HG02943 (cell line): ENCODE data around the gene FOXN1.
"Not testable (repeated sequence)": the region's sequence is repeated elsewhere in the genome, so short reads cannot be mapped to it uniquely, and the experiment has no call there.

Source experiments
- ATAC-seq: cut with Tn5 transposase; IDR thresholded peaks from one replicate; pipeline ENCODE4 v1.9.1; 2021; ENCODE audit warnings: mild to moderate bottlenecking, low read depth, moderate library complexity; ENCODE audit not compliant: unreplicated experiment

FOXN1 gene

DNA sequence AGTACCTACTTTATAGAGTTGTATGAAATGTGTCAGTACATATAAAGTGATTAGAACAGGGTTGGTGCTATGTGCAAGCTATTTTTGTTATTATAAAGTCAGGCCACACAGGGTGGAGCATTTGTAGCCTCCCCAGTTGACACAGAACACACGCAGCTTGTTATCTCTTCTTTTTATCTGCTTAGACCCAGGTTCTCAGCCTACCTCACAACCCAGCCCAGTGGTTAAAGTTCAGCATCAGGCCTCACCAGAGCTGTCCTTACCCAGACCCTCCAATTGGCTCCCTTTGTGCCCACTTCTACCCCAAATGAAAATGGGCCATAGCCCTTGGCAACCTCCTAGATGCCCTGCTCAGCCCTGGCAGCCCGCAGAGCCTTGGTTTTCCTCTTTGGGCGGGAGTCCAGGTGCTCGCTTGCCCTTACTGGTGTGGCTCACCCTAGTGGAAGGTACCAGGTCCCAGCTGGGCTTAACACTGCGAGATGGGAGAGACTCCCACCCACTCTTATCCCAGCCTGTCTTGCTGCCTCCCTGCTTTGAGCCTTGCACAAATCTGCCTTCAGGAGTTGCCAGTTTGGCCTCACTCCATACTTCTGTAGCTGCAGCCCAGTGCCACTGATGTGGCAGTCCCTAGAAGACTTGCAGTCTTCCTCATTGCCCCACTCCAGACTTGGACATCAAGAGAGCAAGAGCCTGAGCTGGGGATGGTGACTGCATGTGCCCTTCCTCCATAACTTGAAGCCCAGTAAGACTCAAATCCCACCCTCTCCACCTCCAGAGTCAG lies 66.3 kb downstream of the FOXN1 start:
- ATAC-seq, result no peak

GRCh38 chr17:28573040-28573380 lies 66.9 kb downstream of the FOXN1 start:
- ATAC-seq, result no peak

DNA sequence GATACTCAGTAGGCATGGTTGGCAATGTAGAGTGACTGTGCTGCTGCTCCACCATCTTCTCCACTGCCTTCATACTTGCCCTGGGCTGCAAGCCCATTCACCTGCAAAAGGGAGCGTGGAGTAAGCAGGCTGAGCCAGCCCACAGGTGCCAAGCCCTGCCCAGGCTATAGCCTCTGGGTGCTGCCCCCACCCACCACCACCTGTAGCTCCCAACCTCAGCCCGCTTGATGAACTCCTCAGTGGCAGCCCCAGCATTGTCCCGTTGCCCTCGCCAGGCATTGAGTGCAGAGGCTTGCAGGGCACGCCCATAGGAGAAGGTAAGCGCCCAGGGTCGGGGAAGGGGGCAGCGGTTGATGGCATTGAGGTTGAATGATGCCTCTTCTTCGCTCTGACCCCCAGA lies 67.4 kb downstream of the FOXN1 start:
- no peak for ATAC-seq

DNA sequence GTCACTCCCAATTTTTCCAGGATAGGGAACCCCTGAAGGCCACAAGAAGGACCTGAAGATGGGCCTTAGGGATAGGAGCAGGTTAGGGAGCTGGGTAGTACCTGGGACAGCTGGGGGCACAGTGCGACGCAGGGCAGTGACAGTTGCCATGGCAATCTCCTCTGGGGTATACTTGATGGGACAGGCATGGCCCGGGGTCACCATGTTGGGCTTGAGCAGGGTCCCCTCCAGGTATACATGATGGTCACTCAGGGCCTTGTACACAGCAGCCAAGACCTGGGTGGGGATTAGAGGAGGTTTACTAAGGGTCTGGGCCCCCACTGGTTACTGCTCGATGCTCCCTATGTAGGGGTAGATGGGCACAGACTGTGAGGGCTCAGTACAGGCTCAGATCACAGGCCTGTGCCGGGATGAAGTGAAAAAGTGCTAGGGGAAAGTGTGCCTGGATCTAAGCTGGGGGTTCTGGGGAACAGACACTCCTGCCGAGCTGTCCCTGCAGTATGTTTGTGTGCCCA lies 67.9 kb downstream of the FOXN1 start:
- no peak for ATAC-seq

- ATAC-seq, result no peak
Observed at GRCh38 chr17:28574526-28574925, 68.4 kb downstream of the FOXN1 start.

DNA sequence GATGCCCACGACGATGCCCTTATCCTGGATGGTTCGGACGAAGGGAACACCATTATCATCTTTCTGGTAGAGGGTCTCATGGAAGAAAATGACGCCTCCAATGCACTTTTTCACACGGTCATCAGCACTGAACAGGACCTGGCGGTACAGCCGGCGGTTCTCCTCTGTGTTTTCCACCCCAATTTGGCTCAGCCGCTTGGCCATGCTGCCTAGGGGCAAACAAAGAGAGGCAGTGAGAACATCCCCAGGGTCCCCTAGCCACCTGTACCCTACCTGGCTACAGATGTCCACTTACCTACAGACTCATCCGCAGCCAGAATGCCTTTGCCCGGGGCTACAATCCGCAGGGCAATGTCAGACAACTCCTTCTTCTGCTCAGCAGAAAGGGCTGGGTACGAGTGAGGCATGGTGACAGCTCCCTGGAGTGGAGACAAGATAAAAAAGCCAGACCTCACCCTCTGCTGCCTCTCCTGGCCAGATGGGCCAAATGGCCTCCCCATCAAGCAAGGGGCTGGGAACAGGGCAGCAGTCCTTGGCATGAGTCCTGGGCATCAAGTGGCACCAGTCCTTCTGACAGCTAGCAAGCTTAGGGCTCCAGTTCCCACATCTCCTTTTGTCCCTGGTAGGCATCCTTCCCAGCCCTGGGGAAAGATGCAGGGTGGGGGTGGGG lies 69.1 kb downstream of the FOXN1 start:
- ATAC-seq, result no peak

DNA sequence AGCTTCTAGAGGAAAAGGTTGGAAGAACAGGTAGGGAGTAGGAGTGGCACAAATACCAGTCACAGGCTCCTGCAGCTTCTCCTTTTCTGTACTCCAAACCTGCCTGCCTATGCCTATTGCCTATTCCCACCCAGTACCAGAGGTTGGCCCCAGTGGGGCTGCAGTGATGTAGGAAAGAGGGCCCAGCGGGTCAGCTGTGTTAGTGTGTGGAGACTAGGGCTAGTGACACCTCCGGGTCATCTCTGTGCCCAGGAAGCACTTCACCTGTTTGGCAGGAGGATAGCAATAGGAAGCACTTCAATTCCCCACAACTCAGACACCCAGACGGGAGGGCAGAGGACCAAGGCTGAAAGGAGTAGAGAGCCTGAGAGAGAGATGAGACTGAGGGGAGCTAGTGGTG lies 69.9 kb downstream of the FOXN1 start:
- not testable (repeated sequence) for ATAC-seq

DNA sequence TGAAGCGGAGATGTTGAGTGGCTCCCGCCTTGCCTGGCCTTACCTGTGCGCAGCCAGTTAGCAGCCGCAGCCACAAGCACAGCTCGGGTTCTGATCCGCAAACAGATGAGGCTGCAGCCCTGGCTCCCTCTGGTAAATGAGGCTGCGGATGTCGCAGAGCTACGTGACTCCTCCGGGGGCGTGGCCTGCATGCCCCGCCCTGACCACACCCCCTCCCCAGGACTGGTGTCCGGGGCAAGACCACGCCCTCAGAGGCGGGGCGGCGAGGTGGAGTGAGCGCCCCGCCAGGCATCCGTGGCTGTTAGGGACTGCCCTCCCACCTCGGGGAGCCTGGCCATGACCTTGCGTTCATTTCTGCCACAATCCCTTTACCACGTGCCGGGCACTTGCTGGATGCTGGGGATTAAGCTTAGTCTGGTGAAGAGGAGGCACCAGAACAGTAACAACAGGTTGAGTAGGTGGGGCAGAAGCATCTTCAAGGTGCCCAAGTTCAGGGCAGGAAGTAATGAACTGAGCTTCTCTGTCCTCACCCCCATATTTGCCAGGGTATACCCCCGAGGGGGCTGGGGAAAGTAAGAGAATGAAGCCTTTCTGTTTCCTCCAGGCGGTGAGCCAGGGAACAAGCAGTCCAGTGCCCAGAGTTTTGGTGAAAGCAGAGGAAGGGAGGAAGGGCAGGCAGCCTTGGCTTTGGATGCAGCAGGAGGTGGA lies 70.8 kb downstream of the FOXN1 start, which contains the start of gene ALDOC:
TSS of gene ALDOC (minus strand) at position 138 of the 708 bp plus-strand sequence. CDS start 1,363 bp downstream, outside the sequence.
- no peak for ATAC-seq

- ATAC-seq, result no peak
Observed at GRCh38 chr17:28577466-28577824, 71.3 kb downstream of the FOXN1 start.

DNA sequence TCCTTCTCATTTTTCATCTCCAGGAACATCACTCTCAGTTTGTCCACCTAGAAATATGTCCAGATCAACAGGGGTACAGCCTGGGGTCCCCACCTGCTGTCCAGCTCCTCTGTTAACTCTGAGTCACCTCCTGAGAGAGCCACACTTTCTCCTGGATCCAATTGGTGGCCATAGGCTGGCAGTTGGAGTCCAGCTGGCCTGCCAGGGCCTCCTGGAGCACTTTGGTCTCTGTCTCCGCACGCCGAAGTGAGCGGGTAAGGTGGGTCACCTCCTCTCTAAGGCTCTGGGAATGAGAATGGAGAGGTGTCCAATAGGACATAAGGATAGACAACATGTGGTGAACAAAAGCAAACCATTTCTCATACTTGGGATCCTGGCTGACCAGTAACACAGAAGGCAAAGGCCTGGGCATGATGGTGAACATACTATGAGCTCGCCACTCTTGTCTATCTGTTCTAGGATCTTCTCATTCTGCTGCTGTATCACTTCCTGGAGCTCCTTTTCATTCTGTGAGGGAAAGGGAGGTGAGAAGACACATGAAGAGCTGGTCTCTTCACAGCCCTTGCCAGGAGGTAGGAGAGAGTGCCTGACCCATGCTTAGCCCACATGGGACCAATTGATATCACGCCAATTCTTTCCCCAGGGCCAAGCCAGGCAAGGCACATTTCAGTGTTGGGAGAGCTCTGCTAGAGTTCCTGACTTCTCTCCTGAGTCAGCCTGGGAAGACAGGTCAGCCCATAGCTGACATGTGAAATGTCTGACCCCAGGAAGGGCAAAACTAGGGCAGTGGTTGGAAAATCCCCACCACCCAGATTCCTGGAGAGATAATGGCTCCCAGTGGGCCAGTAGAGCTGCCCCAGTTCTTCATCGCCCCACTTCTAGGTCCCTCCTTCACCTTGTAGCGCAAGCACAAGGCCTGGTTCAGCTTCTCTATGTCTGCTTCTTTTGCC lies 72.4 kb downstream of the FOXN1 start:
- ATAC-seq, result no peak

DNA sequence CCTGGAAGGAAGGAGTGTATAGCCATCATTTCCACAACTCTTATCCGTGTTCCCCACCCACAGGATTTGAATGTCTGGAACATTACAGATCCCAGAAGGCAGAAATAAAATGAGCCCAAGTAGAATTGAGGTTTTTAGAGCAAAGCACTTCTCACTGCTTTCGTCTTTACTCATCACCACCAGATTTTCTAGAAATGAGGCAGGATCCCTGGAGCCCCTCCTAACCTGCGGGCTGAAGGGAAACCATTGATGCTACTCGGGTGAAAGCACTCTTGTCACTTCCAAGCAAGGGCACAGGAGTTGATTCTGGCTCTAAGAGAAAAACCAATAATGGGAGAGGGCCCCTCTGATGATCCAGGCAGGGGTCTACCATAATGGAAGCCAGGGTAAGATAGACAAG lies 73.4 kb downstream of the FOXN1 start:
- ATAC-seq, result no peak

GRCh38 chr17:28580959-28581358 lies 74.8 kb downstream of the FOXN1 start:
- ATAC-seq, result no peak

GRCh38 chr17:28582513-28582912 lies 76.4 kb downstream of the FOXN1 start:
- ATAC-seq, result no peak

DNA sequence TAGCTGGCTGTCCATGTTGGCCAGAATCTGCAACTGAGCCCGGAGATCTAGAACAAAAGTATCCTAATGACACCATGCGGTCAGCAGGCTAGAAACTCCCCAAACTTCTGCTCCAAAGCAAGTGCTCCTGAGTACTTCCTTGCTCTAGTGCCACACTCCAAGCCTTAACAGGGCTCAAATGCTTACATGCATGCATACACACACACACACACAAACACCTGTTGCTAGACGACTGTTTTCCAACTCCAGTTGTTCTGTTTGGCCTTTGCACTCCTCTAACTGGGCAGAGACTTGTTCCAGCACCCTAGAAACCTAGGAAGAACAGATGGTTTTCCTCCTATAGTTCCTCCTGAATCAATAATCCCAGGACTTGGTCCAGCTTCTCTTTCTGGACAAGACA lies 78.3 kb downstream of the FOXN1 start:
- ATAC-seq, result no peak

DNA sequence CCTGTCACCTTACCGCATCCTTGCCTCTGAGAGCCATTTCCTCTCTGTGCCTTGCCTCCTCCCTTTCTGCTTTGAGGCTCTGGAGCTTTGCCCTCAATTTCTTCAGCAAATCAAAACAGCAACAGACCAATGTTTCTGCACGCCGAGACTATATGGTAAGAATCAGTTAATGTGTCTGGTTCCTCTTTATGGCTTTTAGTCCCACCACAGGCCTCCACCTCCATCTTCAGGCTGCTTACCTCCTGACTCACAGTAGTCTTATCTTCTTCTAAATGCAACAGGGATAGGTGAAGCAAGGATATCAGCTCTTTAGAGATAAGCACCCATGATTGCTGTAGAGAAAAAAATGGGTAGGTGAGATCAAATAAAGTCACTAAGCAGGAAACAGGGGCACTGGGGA lies 79.7 kb downstream of the FOXN1 start:
- ATAC-seq, result no peak
